GM18499 (cell line): ENCODE data around the gene GIMD1.
"Not testable (repeated sequence)": the region's sequence is repeated elsewhere in the genome, so short reads cannot be mapped to it uniquely, and the experiment has no call there.

Experiments
- ATAC-seq: cut with Tn5 transposase; IDR thresholded peaks from one replicate; pipeline ENCODE4 v1.9.1; 2021; ENCODE audit warnings: moderate number of reproducible peaks; ENCODE audit not compliant: insufficient read depth, unreplicated experiment

The GIMD1 gene

DNA sequence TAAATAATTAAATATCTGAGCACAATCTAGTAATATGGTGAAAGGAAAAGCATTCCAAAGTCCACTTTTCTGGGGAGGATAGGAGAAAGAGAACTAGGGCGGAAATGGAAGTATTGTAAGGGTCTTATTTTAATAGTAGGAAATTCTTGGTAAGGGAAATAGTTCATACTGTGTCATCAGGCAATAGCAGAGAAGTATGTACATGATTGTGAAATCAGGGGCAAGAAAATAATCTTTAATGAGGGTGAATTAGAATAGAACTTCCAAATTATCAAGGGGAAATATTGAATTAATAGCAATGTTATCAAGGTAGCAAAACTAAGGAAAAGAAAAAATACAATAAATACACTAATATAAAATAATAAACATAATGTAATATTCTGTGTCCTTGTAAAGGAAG, 14.8 kb downstream of the GIMD1 start:
- no peak for ATAC-seq

DNA sequence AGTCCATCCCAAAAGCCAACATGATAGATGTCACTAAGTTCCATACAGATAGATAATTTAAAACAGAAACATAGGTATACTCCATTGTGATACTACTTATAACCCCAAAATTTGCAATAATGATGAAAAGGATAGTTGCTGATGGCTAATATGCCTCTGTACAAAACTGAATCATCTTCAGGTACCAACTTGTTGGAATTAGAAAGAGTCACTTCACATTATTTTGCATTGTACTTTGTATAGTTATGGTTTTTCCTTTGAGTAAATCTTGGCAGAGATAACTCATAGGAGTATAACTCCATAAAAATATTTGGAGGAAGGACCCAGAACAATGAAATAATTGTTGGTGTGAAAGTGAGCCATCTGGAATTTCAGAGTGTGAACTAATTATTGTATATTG, 17.6 kb downstream of the GIMD1 start:
- no peak for ATAC-seq

DNA sequence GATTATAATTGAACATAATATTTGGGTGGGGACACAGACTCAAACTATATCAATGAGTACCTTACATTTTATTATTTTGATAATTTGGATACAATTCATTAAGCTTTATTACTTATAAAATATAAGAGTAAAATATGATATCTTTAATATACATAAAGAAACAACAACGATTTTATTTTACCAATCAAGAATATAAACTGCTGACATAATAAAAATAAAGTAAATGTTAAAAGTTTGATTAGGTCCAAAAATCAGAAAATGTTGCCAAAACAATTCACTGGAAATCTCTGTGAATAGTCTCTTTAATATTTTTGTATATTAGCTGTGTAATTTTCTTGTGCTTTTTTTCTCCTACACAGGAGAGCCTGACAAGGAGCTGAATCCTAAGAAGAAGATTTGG, 21.4 kb downstream of the GIMD1 start:
- no peak for ATAC-seq

DNA sequence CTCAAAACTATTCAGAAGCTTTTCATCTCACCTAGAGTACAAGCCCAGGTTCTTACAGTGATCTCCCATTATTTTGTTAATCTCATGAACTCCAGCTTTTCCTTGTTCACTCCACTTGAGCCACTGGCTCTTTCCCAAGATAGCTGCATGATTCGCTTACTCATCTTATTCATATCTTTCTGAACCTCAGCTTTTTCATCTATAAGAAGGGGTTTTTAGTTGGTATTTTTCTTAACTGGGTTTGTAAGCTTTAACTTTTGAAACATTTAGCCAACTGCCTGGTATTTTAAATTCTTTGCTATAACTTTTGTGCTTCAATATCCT, 24.0 kb downstream of the GIMD1 start:
- no peak for ATAC-seq

DNA sequence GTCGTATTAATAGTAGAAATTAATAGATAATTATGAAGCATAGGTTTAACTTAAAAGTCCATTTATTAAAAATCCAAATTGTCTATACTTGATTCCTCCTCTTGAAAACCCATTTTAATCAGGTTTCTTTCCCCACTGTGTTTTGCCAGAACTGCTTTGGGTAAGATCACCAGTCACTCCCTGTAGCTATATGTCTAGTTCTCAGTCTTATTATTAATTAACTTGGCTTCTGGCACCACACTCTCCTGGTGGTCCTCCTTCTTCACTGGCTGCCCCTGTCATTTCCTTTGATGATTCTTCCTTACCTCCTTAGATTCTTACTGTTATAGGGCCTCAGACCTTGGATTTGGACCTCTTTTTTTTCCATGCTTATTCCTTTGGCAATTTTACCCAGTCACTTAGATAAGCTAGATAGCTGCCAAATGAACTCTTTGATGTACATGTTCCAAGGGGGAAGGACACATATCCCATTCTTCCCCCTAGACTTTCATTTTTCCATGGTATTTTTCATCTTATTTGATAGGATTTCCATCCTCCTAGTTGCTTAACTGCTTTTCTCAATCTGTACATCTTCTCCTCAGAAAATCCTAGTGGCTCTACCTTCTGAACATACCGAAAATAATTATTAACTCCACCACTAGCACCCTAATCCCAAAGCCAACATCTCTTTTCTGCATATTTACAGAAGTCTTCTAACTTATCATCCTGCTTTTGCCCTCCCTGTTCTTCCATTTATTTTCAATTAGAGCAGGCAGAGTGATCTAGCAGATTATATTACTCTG, 24.5 kb downstream of the GIMD1 start:
- ATAC-seq: no peak

DNA sequence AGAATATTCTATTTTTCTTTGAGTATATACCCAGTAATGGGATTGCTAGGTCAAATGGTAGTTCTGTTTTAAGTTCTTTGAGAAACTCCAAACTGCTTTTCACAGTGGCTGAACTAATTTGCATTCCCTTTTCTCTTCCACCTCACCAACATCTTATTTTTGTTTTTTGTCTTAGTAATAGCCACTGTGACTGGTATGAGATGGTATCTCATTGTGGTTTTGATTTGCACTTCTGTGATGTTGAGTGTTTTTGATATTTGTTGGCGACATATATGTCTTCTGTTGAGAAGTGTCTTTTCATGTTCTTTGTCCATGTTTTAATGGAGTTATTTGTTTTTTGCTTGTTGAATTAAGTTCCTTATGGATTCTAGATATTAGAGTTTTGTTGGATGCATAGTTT, 27.8 kb downstream of the GIMD1 start:
- no peak for ATAC-seq

DNA sequence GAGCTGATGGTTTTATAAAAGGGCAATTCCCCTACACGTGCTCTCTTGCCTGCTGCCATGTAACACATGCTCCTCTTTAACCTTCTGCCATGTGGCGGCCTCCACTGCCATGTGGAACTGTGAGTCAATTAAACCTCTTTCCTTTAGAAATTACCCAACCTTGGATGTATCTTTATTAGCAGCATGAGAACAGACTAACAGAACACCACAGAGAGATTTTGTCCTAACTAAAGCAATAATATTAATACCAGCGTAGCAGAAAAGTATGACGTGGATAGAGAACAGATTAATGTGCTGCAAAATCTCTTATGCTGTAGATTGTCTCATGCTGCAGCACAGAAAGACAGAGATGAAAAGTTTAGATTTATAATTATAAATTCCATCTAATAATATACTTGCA, 29.1 kb downstream of the GIMD1 start:
- no peak for ATAC-seq

DNA sequence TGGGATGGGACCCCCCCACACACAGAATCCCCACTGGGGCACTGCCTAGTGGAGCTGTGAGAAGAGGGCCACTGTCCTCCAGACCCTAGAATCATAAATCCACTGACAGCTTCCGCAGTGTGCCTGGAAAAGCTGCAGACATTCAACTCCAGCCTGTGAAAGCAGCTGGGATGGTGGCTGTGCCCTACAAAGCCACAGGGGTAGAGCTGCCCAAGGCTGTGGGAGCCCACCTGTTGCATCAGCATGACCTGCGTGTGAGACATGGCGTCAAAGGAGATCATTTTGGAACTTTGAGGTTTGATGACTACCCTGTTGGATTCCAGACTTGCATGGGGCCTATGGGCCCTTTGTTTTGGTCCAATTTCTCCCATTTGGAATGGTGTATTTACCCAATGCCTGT, 29.9 kb downstream of the GIMD1 start:
- no peak for ATAC-seq

DNA sequence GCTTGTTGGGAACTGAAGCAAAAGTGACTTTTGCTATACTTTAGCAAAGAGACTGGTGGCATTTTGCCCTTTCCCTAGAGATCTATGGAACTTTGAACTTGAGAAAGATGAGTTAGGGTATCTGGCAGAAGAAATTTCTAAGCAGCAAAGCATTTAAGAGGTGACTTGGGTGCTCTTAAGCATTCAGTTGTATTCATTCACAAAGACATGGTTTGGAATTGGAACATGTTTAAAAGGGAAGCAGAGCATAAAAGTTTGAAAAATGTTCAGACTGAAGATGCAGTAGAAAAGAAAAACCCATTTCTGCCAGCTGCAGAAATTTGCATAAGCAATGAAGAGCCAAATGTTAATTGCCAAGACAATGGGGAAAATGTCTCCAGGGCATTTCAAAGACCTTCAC, 30.7 kb downstream of the GIMD1 start:
- ATAC-seq: no peak

DNA sequence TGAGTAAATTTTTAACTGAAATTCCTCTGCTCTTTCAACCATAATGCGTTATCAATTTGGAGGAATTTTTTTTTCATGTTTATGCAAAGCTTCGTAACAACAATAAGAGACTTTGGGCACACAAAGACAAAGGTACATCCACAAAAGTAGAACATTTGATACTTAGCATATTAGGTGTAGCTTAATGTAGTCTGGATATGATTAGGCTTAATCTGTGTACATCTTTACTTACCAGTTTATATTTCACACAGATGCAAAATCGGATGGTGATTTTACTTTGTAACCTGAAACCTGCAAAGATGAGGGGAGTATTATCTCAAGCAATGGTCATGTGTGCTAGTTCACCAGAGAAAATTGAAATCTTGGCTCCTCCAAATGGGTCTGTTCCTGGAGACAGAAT, 32.0 kb downstream of the GIMD1 start:
- no peak for ATAC-seq

DNA sequence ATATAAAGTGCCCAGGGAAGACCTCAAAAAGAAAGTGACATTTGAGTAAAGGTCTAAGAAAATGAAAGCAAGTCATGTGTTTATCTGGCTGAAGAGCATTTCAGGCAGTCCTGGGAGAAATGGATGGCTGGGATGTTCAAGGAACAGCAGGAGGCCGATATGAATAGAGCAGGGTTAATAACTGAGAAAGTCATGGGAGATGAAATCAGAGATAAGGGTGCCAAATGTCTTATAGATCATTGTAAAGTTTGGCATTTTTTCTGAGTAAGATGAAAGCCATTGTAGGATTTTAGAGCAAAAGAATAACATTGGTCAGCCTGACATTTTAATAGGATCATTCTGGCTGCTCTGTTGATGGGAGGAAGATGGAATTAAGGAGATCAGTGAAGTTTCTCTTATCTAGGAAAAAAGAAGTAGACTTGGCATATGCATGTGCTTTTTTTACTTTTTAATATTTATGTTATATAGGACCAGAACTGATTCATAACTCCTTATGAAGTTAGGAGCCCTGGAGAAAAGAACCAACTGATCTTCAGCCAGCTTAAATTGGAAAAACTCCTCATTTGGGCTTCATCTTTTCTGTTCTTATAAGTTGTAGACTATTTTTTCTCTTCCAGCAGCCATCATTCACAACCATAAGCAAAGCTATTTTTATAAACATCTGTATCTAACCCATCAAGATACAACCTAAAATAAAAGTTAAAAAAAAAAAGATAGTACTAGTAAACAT, 33.7 kb downstream of the GIMD1 start:
- ATAC-seq: no peak

DNA sequence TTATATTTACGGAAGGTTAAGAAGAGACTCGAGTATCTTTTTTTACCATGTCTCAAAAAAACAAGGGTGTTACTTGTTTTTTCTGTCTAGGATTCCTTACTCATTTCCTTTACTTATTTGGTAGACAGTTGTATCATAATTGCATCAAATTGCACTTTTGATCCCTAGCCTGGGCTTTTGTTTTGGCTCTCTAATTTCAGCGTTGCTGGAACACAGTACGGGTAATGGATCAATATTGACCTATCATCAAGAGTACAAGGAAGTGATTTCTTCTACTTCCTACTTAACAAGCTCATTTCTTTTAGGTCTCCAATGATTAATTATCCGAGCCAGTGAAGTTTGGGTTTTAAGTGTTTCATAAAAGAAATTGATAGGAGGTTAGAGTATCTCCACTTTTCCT, 35.4 kb downstream of the GIMD1 start:
- no peak for ATAC-seq

DNA sequence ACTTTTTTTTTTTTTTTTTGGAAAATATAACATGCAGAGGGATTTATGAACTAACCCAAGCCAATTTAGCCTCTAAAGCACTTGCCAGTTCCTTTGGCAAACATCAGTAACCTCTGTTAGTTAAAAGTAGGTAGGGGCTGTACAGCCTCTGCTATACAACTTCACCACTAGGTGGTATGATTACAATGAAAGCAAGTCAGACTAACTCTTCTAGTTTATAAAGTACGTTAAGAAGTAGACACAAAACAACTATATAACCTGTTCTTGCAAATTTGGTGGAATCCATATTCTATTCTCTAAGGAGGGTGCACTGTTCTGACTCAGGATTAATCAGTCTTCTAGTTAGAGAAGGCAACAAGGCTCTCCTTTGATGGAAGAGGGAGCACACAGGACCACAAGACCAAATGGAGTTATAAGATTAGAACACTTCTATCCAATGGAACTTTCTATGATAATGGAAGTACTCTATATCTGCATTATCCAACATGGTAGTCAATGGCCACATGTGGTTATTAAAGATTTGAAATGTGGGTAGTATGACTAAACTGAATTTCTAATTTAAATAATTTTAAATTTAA, 39.4 kb downstream of the GIMD1 start:
- no peak for ATAC-seq

DNA sequence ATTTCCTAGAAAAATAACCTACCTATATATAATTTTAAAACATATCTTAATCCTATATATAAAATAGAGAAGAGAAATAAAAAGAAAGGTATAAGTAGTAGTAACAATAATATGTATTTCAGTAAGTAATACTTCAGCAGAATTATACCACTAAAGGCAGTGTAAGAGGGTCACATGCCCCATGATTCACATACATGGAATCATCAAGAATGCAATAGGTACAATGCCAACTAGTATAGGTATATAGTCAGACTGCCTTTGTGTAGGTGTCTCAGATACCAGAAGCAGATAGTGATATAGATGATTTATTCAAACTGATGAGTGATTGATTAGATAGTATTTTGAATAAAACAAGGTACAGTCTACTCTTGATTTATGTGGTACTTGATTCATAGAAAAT, 42.8 kb downstream of the GIMD1 start:
- no peak for ATAC-seq

DNA sequence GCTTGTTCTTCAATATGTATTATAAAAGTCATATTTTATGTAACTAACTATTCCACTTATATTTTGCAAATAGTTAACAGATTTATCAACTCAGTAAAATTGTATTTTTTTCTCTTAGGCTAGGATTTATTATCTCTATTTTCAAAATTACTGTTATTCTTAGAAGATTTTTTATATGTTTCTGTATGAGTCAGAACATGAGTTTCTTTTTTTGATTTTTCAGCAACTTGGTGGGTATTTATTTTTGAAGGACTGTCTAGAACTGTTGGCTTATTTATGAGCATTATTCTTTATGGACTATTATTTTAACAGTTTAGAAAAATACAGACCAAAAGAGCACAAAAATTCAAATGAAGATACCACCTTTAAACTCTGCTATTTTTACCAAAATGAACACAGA, 45.5 kb downstream of the GIMD1 start:
- no peak for ATAC-seq

DNA sequence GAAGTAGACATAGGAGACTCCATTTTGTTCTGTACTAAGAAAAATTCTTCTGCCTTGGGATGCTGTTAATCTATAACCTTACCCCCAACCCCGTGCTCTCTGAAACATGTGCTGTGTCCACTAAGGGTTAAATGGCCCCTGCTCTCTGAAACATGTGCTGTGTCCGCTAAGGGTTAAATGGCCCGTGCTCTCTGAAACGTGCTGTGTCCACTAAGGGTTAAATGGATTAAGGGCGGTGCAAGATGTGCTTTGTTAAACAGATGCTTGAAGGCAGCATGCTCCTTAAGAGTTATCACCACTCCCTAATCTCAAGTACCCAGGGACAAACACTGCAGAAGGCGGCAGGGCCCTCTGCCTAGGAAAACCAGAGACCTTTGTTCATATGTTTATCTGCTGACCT, 46.8 kb downstream of the GIMD1 start:
- ATAC-seq: not testable (repeated sequence)

DNA sequence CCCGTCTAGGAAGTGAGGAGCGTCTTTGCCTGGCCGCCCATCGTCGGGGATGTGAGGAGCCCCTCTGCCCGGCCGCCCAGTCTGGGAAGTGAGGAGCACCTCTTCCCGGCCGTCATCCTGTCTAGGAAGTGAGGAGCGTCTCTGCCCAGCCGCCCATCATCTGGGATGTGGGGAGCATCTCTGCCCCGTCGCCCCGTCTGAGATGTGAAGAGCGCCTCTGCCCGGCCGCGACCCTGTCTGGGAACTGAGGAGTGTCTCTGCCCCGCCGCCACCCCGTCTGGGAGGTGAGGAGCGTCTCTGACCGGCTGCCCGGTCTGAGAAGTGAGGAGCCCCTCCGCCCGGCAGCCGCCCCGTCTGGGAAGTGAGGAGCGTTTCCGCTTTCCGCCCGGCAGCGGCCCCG, 47.4 kb downstream of the GIMD1 start:
- not testable (repeated sequence) for ATAC-seq

DNA sequence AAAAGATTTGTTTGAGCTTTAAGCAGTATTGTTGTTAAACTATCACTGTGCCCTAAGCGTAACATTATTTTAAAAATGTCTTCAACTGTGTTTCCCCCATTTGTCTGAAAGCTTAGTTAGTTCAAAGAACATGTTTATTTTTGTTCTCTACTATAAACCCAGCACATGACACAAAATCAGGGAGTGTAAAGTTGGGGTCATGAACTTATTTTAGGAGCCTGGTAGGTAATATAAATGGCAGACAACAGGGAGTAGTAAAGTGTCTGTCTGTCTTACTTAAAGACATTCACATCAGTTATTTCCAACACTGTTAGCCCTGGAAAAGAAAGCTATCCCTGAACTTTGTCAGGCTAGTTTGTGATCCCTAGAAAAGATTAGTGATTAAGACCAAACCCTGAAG, 48.3 kb downstream of the GIMD1 start:
- no peak for ATAC-seq

DNA sequence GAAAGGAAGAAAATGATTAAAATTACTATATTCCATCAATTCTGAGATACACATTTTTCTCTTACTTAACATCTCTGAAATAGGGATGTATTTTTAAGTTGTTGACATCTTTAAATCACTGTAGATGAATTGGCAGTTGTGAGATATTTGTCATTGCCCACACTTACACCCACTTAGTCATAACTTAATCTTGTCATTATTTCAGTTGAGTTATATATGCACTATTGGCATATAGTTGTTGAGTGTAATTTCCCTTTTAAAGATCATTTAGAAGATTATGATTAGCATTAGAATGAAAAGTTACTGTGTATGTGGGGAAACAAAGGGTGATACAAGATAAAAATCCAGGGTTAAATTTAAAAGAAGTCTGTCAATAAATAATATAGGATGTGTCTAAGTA, 50.1 kb downstream of the GIMD1 start:
- no peak for ATAC-seq

DNA sequence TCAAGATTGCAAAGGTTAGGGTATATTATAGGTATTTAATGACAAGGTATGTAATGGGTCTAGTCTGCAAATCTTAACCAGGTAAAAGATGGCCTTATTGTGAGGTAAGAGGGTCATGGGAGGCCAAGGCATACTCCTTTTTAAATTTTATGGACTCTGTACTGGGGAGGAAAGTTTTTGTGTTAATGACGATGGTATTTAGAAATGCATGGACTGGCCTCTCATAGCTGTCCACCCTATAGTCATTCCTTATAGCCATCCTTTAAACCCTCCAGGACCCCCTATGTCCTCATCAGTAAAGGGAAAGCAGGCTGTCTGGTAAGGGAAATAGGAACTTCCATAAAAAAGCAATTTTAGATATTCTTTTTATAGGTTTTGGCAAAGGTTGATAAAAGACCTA, 50.8 kb downstream of the GIMD1 start:
- ATAC-seq: no peak

DNA sequence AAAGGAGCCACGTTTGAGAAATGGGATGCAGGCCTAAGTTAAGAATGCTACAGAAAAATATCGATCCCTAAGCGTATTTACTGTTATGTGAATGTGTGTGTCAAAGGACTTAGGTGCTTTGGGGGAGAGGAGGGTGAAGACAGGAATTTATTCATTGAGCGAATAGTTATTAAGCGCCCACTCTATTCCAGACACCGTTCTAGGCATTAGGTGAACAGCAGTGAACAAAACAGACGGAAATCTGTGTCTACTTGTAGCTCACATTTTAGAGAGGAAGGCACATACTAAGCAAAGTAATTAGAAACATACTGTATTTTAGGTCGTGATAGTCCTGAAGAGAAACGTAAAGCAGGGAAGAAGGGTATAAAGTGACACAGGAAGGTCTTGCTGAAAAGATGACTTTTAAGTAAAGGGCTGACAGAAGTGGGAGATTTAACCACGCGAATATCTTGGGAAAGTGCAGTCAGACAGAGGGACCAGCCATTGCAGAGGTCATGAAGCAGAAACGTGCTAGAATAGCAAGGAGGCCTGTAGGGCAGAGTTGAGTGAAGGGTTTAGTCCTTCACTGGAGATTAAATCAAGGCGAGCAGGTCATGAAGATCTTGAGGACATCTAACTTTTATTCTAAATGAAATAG, 51.7 kb downstream of the GIMD1 start:
- no peak for ATAC-seq
